Esophagus muscularis mucosa (tissue), 4 donors: Measurements from ENCODE around the gene ARFRP1. TPM values are rescaled to one million over a fixed set of nuclear protein-coding genes. Genes with fewer than 3 reads are reported as not detected.

Source experiments
- DNase-seq: peaks from one replicate; pipeline ENCODE4 v3.0.0-alpha.2; 2017; ENCODE audit errors: extremely low spot score
- H3K27ac ChIP-seq, 4 donors: fragments of 200-600 bp; sonication (generic); replicated peaks in 1 of 4; 1 replicate in 3 of 4; 2 replicates in 1 of 4; pipeline ENCODE4 v1.5.1; 2016 to 2019; ENCODE audit warnings: mild to moderate bottlenecking in 1 of 4
- H3K27me3 ChIP-seq, 4 donors: fragments of 200-600 bp; sonication (generic); one replicate each; pipeline versions ENCODE4 v1.5.1 to v1.6.0; 2016 to 2019
- H3K36me3 ChIP-seq, 4 donors: fragments of 200-600 bp; sonication (generic); one replicate each; pipeline ENCODE4 v1.5.1; 2016 to 2019
- H3K4me1 ChIP-seq, 4 donors: fragments of 200-600 bp; sonication (generic); one replicate each; pipeline ENCODE4 v1.5.1; 2016 to 2019
- H3K4me3 ChIP-seq, 4 donors: fragments of 200-600 bp; sonication (generic); 1 replicate in 2 of 4; 2 replicates in 2 of 4; pipeline ENCODE4 v1.5.1; 2016 to 2019; ENCODE audit warnings: mild to moderate bottlenecking in 4 of 4, moderate library complexity in 1 of 4
- H3K9me3 ChIP-seq, 4 donors: fragments of 200-600 bp; sonication (generic); 1 replicate in 3 of 4; 2 replicates in 1 of 4; pipeline ENCODE4 v1.5.1; 2016 to 2019
- EP300 ChIP-seq: sonication (generic); formaldehyde crosslinking; IDR thresholded peaks from one replicate; pipeline ENCODE4 v1.6.1; 2017; ENCODE audit warnings: antibody characterized with exemption
- POLR2A ChIP-seq: fragments of 450-650 bp; IDR thresholded peaks from one replicate; pipeline ENCODE4 v1.6.1; 2017; ENCODE audit warnings: antibody characterized with exemption, moderate library complexity, mild to moderate bottlenecking, low read depth
- POLR2AphosphoS5 ChIP-seq, 2 donors: sonication (generic); formaldehyde crosslinking; IDR thresholded peaks; one replicate each; pipeline ENCODE4 v1.6.1; 2017; ENCODE audit warnings: antibody characterized with exemption in 2 of 2
- WGBS: methylation state at CpG from one replicate; pipeline ENCODE4 v1.1.5; 2018; 5-methylcytosine and 5-hydroxymethylcytosine counted together
- intact Hi-C: fragments of 100-400 bp; cut with DNase I; formaldehyde crosslinking; loops from one replicate; pipeline ENCODE4 v1.15.1; 2023
- total RNA-seq, 4 donors: library from RNA; depleted of rRNA; stranded (reverse); fragments of >200 nt; gene quantifications; one replicate each; pipeline versions ENCODE4 v1.1.0 to v1.2.1, GENCODE V29; 2016
- TF ChIP-seq, protein P1 (sequence below), 3 experiments: fragments of 200-600 bp in 2 of 3; fragments of 450-650 bp in 1 of 3; sonication (generic) in 2 of 3; IDR thresholded peaks; one replicate each; pipeline ENCODE4 v1.5.1; 2017 to 2019; ENCODE audit warnings: antibody characterized with exemption in 3 of 3, mild to moderate bottlenecking in 2 of 3, moderate library complexity in 1 of 3

ARFRP1 gene
- total RNA-seq, 4 donors from 2014 or later: 34.1 to 46.5 (median 44.6) TPM

DNA sequence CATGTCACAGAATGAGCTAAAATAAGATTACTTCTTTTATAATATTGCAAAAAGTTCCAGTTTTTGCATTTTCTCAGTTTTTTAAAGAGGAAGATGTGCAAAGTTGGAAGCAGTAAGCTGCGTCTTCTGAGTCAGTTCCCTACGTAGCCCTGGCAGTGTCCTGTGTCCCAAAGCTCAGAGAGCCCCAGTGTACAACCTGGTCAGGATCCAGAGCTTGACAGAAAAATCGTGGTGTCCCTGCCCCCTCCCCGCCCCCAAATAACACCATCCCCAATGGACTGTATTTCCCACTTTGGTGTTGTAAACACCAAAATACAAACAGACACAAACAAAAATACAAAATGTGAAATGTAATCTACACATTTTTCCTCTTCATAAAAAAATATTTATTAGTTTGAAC, 36.4 kb upstream of the ARFRP1 start:
- TF ChIP-seq EP300 (no peak), POLR2AphosphoS5 (IDR thresholded peaks at IDR 0.05) (no peak), POLR2A (no peak)
- TF ChIP-seq, protein P1, sequence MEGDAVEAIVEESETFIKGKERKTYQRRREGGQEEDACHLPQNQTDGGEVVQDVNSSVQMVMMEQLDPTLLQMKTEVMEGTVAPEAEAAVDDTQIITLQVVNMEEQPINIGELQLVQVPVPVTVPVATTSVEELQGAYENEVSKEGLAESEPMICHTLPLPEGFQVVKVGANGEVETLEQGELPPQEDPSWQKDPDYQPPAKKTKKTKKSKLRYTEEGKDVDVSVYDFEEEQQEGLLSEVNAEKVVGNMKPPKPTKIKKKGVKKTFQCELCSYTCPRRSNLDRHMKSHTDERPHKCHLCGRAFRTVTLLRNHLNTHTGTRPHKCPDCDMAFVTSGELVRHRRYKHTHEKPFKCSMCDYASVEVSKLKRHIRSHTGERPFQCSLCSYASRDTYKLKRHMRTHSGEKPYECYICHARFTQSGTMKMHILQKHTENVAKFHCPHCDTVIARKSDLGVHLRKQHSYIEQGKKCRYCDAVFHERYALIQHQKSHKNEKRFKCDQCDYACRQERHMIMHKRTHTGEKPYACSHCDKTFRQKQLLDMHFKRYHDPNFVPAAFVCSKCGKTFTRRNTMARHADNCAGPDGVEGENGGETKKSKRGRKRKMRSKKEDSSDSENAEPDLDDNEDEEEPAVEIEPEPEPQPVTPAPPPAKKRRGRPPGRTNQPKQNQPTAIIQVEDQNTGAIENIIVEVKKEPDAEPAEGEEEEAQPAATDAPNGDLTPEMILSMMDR (IDR thresholded peaks at IDR 0.05): no peak
- Histone ChIP-seq H3K36me3 (peaks cover 12 to 67% (median 48%) of the 10 kb centered on the region in 4 donors), H3K4me1 (peaks cover 22 to 32% (median 29%) of the 10 kb centered on the region in 4 donors), H3K9me3 (no peaks in the 10 kb centered on the region), H3K27ac (no peak overlapping the region), H3K27me3 (no peaks in the 10 kb centered on the region), H3K4me3 (no peak overlapping the region)
- intact Hi-C loops: no loop called here
- DNase-seq: no peak
- WGBS: 58% methylated on average over 4 of the region's 4 CpGs

DNA sequence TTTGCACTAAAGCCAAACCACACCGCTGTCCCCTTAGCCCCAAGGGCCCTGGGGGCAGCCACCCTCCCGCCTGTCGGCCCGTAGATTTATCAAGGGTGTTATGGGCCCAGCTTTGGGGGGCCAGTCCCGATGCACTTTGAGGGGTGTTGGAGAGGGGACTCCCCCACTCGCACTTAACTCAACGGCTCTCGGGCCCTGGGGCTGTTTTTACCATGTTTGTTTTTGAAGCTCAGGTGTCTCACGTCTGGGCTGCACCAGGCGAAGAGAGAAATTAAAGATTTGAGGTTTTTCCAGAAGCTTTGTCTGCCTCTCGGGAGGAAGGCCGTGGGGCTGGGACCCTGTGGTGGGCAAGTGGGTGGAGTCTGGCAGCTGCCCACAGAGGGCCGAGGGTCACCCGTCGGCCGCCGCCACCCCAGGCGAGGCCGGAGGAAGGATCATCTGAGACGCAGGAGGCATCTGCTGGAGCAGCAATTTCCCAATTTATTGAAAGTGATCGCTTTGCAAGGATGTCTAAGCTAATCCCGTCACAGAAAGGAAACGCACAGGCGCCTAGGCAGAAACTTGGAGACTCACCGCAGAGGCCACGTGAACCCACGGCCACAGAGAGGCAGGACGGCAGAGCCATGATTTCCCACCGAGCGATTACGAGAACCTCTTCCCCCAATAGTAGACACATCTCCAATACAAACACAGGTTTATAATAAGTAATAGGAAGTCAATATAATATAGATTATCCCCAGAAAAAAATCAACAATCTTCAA, 35.6 kb upstream of the ARFRP1 start:
- intact Hi-C loops: no loop called here
- TF ChIP-seq POLR2AphosphoS5 (IDR thresholded peaks at IDR 0.05) (no peak), POLR2A (no peak), EP300 (no peak)
- TF ChIP-seq, protein P1 (IDR thresholded peaks at IDR 0.05): no peak
- Histone ChIP-seq H3K4me1 (peaks cover 30 to 40% (median 37%) of the 10 kb centered on the region in 4 donors), H3K9me3 (no peaks in the 10 kb centered on the region), H3K27me3 (no peaks in the 10 kb centered on the region), H3K27ac (peak overlapping the region; percentile 89 to 99 (median 96)), H3K4me3 (no peak overlapping the region), H3K36me3 (peaks cover 12 to 59% (median 48%) of the 10 kb centered on the region in 4 donors)
- no peak for DNase-seq
- 87% methylated on average over 30 of the region's 31 CpGs for WGBS

DNA sequence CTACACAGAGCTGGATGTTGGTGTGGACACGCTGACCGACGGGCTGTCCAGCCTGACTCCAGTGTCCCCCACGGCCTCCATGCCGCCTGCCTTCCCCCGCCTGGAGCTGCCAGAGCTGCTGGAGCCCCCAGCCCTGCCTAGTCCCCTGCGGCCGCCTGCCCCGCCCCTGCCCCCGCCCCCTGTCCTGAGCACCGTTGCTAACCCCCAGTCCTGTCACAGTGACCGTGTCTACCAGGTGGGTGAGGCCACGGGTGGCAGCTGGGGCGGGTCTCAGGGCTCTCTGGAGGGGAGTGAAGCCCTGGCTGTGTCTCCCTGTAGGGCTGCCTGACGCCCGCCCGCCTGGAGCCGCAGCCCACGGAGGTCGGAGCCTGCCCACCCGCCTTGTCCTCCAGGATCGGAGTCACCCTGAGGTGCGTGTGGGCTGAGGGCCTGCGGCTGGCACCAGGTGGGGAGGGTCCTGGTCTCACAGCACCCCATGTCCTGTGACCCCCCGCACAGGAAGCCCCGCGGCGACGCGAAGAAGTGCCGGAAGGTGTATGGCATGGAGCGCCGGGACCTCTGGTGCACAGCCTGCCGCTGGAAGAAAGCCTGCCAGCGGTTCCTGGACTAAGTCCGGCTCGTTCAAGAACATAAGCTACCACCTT, 34.7 kb upstream of the ARFRP1 start:
- no peak for TF ChIP-seq POLR2A
- TF ChIP-seq POLR2AphosphoS5 (IDR thresholded peaks at IDR 0.05): no peak
- TF ChIP-seq, protein P1 (IDR thresholded peaks at IDR 0.05): no peak
- no peak for TF ChIP-seq EP300
- intact Hi-C loops: no loop called here
- H3K27ac ChIP-seq: peak overlapping the region; percentile 89 to 99 (median 96)
- peaks cover 35 to 49% (median 46%) of the 10 kb centered on the region in 4 donors for H3K4me1 ChIP-seq
- H3K4me3 ChIP-seq: no peak overlapping the region
- peaks cover 12 to 52% (median 43%) of the 10 kb centered on the region in 4 donors for H3K36me3 ChIP-seq
- no peaks in the 10 kb centered on the region for H3K27me3 ChIP-seq
- 84% methylated on average over 20 of the region's 37 CpGs for WGBS
- no peak for DNase-seq
- H3K9me3 ChIP-seq: no peaks in the 10 kb centered on the region

GRCh38 chr20:63741676-63742380, 34.1 kb upstream of the ARFRP1 start:
- H3K27me3 ChIP-seq: no peaks in the 10 kb centered on the region
- H3K9me3 ChIP-seq: no peaks in the 10 kb centered on the region
- H3K4me1 ChIP-seq: peaks cover 39 to 56% (median 51%) of the 10 kb centered on the region in 4 donors
- H3K36me3 ChIP-seq: peaks cover 12 to 50% (median 42%) of the 10 kb centered on the region in 4 donors
- intact Hi-C loops: no loop called here
- peak overlapping the region; percentile 89 to 99 (median 96) for H3K27ac ChIP-seq
- no peak for DNase-seq
- 79% methylated on average over 24 of the region's 30 CpGs for WGBS
- H3K4me3 ChIP-seq: peak overlapping the region in 3 of 4 donors; percentile 74 to 79 (median 77)
- no peak for TF ChIP-seq POLR2AphosphoS5 (IDR thresholded peaks at IDR 0.05)
- TF ChIP-seq POLR2A: no peak
- TF ChIP-seq EP300: no peak
- TF ChIP-seq, protein P1 (IDR thresholded peaks at IDR 0.05): no peak
